GM12878 (cell line): ENCODE results near the gene GRIN2A.

Experiments used
- CEBPB ChIP-seq, 2 experiments: fragments of 150-350 bp in 1 of 2; IDR thresholded peaks; 2 replicates each; pipeline ENCODE4 v1.6.1; 2012 to 2014; ENCODE audit warnings: low read depth in 2 of 2, low read length in 2 of 2, borderline replicate concordance in 1 of 2, inconsistent platforms in 1 of 2
- CTCF ChIP-seq, 3 experiments: IDR thresholded peaks in 2 of 3; conservative IDR thresholded peaks in 1 of 3; 2 replicates each; pipeline ENCODE4 v1.5.1; 2011; ENCODE audit warnings: low read depth in 3 of 3, low read length in 3 of 3, mild to moderate bottlenecking in 3 of 3, control low read depth in 2 of 3, moderate library complexity in 2 of 3, inconsistent platforms in 1 of 3, mixed read lengths in 1 of 3; ENCODE audit not compliant: control insufficient read depth in 2 of 3, insufficient read depth in 1 of 3; ENCODE audit errors: extremely low read depth in 1 of 3
- POLR2A ChIP-seq: IDR thresholded peaks from 2 replicates; pipeline ENCODE4 v1.6.1; 2011; ENCODE audit warnings: low read depth, mild to moderate bottlenecking, low read length
- POLR2AphosphoS5 ChIP-seq: IDR thresholded peaks from 2 replicates; pipeline ENCODE4 v1.6.1; 2011; ENCODE audit warnings: mild to moderate bottlenecking, low read length, inconsistent platforms
- RAD21 ChIP-seq: IDR thresholded peaks from 2 replicates; pipeline ENCODE4 v1.6.1; 2011; ENCODE audit warnings: mild to moderate bottlenecking, low read depth, low read length, moderate library complexity; ENCODE audit not compliant: insufficient read depth
- SIN3A ChIP-seq: IDR thresholded peaks from 2 replicates; pipeline ENCODE4 v1.6.1; 2012; ENCODE audit warnings: low read depth, low read length, improper control_type of control experiment
- SKIL ChIP-seq: fragments of 450-650 bp; IDR thresholded peaks from 2 replicates; pipeline ENCODE4 v1.6.1; 2017; ENCODE audit warnings: mild to moderate bottlenecking, low read depth, inconsistent platforms; ENCODE audit not compliant: poor library complexity, severe bottlenecking
- TAF1 ChIP-seq: IDR thresholded peaks from 2 replicates; pipeline ENCODE4 v1.6.1; 2011; ENCODE audit warnings: mild to moderate bottlenecking, low read depth, low read length, borderline replicate concordance
- ZNF207 ChIP-seq: fragments of 450-650 bp; IDR thresholded peaks from 2 replicates; pipeline ENCODE4 v1.6.1; 2014; ENCODE audit warnings: antibody characterized with exemption, mild to moderate bottlenecking, borderline replicate concordance
- ZSCAN29 ChIP-seq: fragments of 450-650 bp; IDR thresholded peaks from 2 replicates; pipeline ENCODE4 v1.6.1; 2017; ENCODE audit warnings: mild to moderate bottlenecking, moderate library complexity

- TF ChIP-seq CTCF (IDR thresholded peaks at IDR 0.05 in 2 of 3, conservative IDR thresholded peaks at IDR 0.05 in 1 of 3; ENCODE audit: control insufficient read depth in 2 of 3, extremely low read depth in 1 of 3, insufficient read depth in 1 of 3, low read depth in 3 of 3, low read length in 3 of 3) = no peak
- TF ChIP-seq ZNF207 = no peak
- TF ChIP-seq SIN3A = no peak
- no peak for TF ChIP-seq POLR2A
- no peak for TF ChIP-seq ZSCAN29
- TF ChIP-seq SKIL = no peak
- no peak for TF ChIP-seq TAF1
- no peak for TF ChIP-seq RAD21
- no peak for TF ChIP-seq POLR2AphosphoS5
- no peak for TF ChIP-seq CEBPB (IDR thresholded peaks at IDR 0.05; ENCODE audit: borderline replicate concordance in 1 of 2, low read depth in 2 of 2, low read length in 2 of 2)
Measured at GRCh38 chr16:9885467-9885866, 296.8 kb downstream of the GRIN2A start.
